Panc1 (cell line): Measurements from ENCODE around the gene UBE2E1. TPM values are rescaled to one million over a fixed set of nuclear protein-coding genes. Genes with fewer than 3 reads are reported as not detected.

Experiments
- ATAC-seq: fragments of 200-7000 bp; cut with Tn5 transposase; 2 replicates; pipeline ENCODE4 v1.9.1; 2020; ENCODE audit warnings: mild to moderate bottlenecking, moderate library complexity
- BruUV-seq: library from RNA; stranded (reverse); fragments of 400-500 nt; replicated peaks from 2 replicates; lab custom pipeline; 2021; lab: Mats Ljungman, UMichigan
- CTCF ChIA-PET: fragments of 300-600 bp; sonication (Branson Sonifier 250); formaldehyde crosslinking; loops from one replicate; lab custom pipeline; 2022; ENCODE audit warnings: antibody characterized with exemption; lab: Charles Lee
- POLR2A ChIA-PET: fragments of 300-600 bp; sonication (Branson Sonifier 250); formaldehyde crosslinking; loops from one replicate; lab custom pipeline; 2022; ENCODE audit warnings: antibody characterized with exemption; lab: Charles Lee
- DNase-seq: peaks from one replicate; pipeline ENCODE4 v3.0.0-alpha.2; 2010; ENCODE audit warnings: low read depth, low spot score
- H3K27ac ChIP-seq: 2 replicates; pipeline ENCODE4 v1.5.1; 2011; ENCODE audit warnings: mild to moderate bottlenecking, low read length, inconsistent platforms
- H3K27me3 ChIP-seq: fragments of 200-500 bp; sonication (Bioruptor generic); 2 replicates; pipeline ENCODE4 v1.6.0; 2014; ENCODE audit warnings: low read length, inconsistent platforms; ENCODE audit not compliant: control insufficient read depth, insufficient read depth
- H3K36me3 ChIP-seq: fragments of 200-500 bp; sonication (Bioruptor generic); 2 replicates; pipeline ENCODE4 v1.5.1; 2014; ENCODE audit warnings: inconsistent platforms, mild to moderate bottlenecking, low read length, moderate library complexity; ENCODE audit not compliant: control insufficient read depth, insufficient read depth
- H3K4me1 ChIP-seq: 2 replicates; pipeline ENCODE4 v1.5.1; 2011; ENCODE audit warnings: inconsistent platforms, mild to moderate bottlenecking, low read length, moderate library complexity; ENCODE audit not compliant: control insufficient read depth, insufficient read depth
- H3K4me3 ChIP-seq, 2 experiments: 2 replicates each; pipeline ENCODE4 v1.5.1; 2011 to 2012; ENCODE audit warnings: low read depth in 2 of 2, low read length in 2 of 2, mild to moderate bottlenecking in 2 of 2, inconsistent platforms in 1 of 2, moderate library complexity in 1 of 2
- H3K9me3 ChIP-seq: fragments of 200-500 bp; sonication (Bioruptor generic); 2 replicates; pipeline ENCODE4 v1.5.1; 2014; ENCODE audit warnings: low read depth, mild to moderate bottlenecking, inconsistent platforms, low read length, moderate library complexity; ENCODE audit not compliant: control insufficient read depth, insufficient read depth
- CTCF ChIP-seq: fragments of 450-650 bp; IDR thresholded peaks from 2 replicates; pipeline ENCODE4 v1.5.1; 2017; ENCODE audit warnings: mild to moderate bottlenecking
- POLR2AphosphoS5 ChIP-seq: IDR thresholded peaks from 2 replicates; pipeline ENCODE4 v1.6.1; 2012; ENCODE audit warnings: mild to moderate bottlenecking, low read depth, low read length, moderate library complexity
- SIN3A ChIP-seq: IDR thresholded peaks from 2 replicates; pipeline ENCODE4 v1.6.1; 2012; ENCODE audit warnings: low read depth, mild to moderate bottlenecking, low read length, moderate library complexity, borderline replicate concordance; ENCODE audit not compliant: insufficient read depth
- TCF7L2 ChIP-seq: IDR thresholded peaks from 2 replicates; pipeline ENCODE4 v1.6.1; 2011; ENCODE audit warnings: mild to moderate bottlenecking, low read depth, low read length, inconsistent platforms
- in situ Hi-C: cut with HindIII; loops from 2 replicates; pipeline ENCODE4 v1.10.0; 2016; ENCODE audit warnings: low sequenced_read_pairs, low pct_unique_long_range_greater_than_20kb
- intact Hi-C: fragments of 100-400 bp; cut with micrococcal nuclease; formaldehyde crosslinking; loops from one replicate; pipeline ENCODE4 v1.10.0; 2022; ENCODE audit not compliant: unreplicated experiment
- total RNA-seq: library from RNA; stranded (reverse); gene quantifications from one replicate; pipeline ENCODE4 v1.2.1, GENCODE V29; 2021; ENCODE audit not compliant: unreplicated experiment
- TF ChIP-seq, protein P1 (sequence below), 2 experiments: IDR thresholded peaks; 2 replicates each; pipeline ENCODE4 v1.6.1; 2011 to 2012; ENCODE audit warnings: low read depth in 2 of 2, control low read depth in 1 of 2, low read length in 1 of 2, mild to moderate bottlenecking in 1 of 2, moderate library complexity in 1 of 2; ENCODE audit not compliant: insufficient read depth in 1 of 2

Gene UBE2E1
- total RNA-seq, 1 experiment from 2014 or later, result 127 TPM

GRCh38 chr3:23793528-23794134 lies 12.1 kb upstream of the UBE2E1 start:
- no peaks in the 10 kb centered on the region for H3K4me1 ChIP-seq
- BruUV-seq, result no TSS peak
- no peaks in the 10 kb centered on the region for H3K36me3 ChIP-seq
- ATAC-seq, result no peak
- in situ Hi-C loops, result no loop called here
- no peak overlapping the region for H3K27ac ChIP-seq
- H3K27me3 ChIP-seq, result no peaks in the 10 kb centered on the region
- TF ChIP-seq SIN3A (no peak), CTCF (no peak), TCF7L2 (no peak), POLR2AphosphoS5 (no peak)
- TF ChIP-seq, protein P1, sequence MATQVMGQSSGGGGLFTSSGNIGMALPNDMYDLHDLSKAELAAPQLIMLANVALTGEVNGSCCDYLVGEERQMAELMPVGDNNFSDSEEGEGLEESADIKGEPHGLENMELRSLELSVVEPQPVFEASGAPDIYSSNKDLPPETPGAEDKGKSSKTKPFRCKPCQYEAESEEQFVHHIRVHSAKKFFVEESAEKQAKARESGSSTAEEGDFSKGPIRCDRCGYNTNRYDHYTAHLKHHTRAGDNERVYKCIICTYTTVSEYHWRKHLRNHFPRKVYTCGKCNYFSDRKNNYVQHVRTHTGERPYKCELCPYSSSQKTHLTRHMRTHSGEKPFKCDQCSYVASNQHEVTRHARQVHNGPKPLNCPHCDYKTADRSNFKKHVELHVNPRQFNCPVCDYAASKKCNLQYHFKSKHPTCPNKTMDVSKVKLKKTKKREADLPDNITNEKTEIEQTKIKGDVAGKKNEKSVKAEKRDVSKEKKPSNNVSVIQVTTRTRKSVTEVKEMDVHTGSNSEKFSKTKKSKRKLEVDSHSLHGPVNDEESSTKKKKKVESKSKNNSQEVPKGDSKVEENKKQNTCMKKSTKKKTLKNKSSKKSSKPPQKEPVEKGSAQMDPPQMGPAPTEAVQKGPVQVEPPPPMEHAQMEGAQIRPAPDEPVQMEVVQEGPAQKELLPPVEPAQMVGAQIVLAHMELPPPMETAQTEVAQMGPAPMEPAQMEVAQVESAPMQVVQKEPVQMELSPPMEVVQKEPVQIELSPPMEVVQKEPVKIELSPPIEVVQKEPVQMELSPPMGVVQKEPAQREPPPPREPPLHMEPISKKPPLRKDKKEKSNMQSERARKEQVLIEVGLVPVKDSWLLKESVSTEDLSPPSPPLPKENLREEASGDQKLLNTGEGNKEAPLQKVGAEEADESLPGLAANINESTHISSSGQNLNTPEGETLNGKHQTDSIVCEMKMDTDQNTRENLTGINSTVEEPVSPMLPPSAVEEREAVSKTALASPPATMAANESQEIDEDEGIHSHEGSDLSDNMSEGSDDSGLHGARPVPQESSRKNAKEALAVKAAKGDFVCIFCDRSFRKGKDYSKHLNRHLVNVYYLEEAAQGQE (IDR thresholded peaks at IDR 0.05; ENCODE audit: insufficient read depth in 1 of 2, low read depth in 2 of 2, low read length in 1 of 2), result no peak
- no peak for DNase-seq
- intact Hi-C loops, result no loop called here
- no peak overlapping the region for H3K4me3 ChIP-seq
- ChIA-PET POLR2A (interaction anchor here (0.7 kb wide), 1 partner anchor 1024 kb away, joined by 4 read pairs; no protein-coding TSS in a partner anchor), CTCF (no interaction called here)
- H3K9me3 ChIP-seq, result no peaks in the 10 kb centered on the region

DNA sequence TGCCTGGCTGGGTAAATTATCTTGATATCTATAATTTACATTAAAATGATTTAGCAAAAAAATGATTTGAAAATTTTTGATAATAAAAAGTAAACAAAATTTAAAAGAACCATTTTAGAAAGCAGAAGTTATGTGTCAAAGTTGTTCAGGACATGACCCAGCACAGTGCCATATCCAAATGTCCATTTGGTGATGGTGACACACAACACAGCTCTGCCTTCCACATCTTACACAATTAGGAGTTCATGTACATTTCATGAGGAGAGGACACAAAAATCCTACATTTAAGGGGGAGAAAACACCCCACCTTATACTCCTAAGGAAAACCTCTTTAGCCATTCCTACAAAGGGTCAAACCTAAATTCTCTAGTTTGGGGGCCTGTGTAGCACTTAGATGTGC lies 10.7 kb upstream of the UBE2E1 start:
- no peaks in the 10 kb centered on the region for H3K9me3 ChIP-seq
- H3K4me1 ChIP-seq, result no peaks in the 10 kb centered on the region
- intact Hi-C loops (no loop called here), in situ Hi-C loops (no loop called here)
- H3K4me3 ChIP-seq, result no peak overlapping the region
- TF ChIP-seq TCF7L2 (no peak), SIN3A (no peak), POLR2AphosphoS5 (no peak), CTCF (no peak)
- TF ChIP-seq, protein P1 (IDR thresholded peaks at IDR 0.05; ENCODE audit: insufficient read depth in 1 of 2, low read depth in 2 of 2, low read length in 1 of 2), result no peak
- no peaks in the 10 kb centered on the region for H3K36me3 ChIP-seq
- H3K27me3 ChIP-seq, result no peaks in the 10 kb centered on the region
- CTCF ChIA-PET, result no interaction called here
- DNase-seq, result no peak
- no TSS peak for BruUV-seq
- POLR2A ChIA-PET, result no interaction called here
- no peak overlapping the region for H3K27ac ChIP-seq
- no peak for ATAC-seq
